IMR-90 (cell line): ENCODE results near the gene IL22RA1. TPM values are rescaled to one million over a fixed set of nuclear protein-coding genes. Genes with fewer than 3 reads are reported as not detected.

Source experiments
- ATAC-seq: fragments of 200-7000 bp; cut with Tn5 transposase; 2 replicates; pipeline ENCODE4 v1.9.1; 2020; ENCODE audit warnings: low read depth, mild to moderate bottlenecking, moderate library complexity
- BruUV-seq: library from RNA; stranded (reverse); fragments of 400-500 nt; replicated peaks from 2 replicates; lab custom pipeline; 2021; lab: Mats Ljungman, UMichigan
- CTCF ChIA-PET: fragments of 300-600 bp; formaldehyde crosslinking; extraction: SDS; loops from one replicate; lab custom pipeline; 2021; ENCODE audit warnings: antibody characterized with exemption; lab: Yijun Ruan, JAX
- POLR2A ChIA-PET: fragments of 300-600 bp; sonication (Branson Sonifier 250); formaldehyde crosslinking; loops from one replicate; lab custom pipeline; 2022; ENCODE audit warnings: antibody characterized with exemption; ENCODE audit not compliant: unreplicated experiment; lab: Charles Lee
- DNase-seq: peaks from one replicate; pipeline ENCODE4 v3.0.0; 2013
- H2AFZ ChIP-seq: replicated peaks from 2 replicates; pipeline ENCODE3; 2013; ENCODE audit warnings: low read length, mild to moderate bottlenecking; ENCODE audit not compliant: poor library complexity
- H2AK5ac ChIP-seq: 2 replicates; pipeline ENCODE4 v1.6.1; 2013; ENCODE audit warnings: low read depth, low read length, inconsistent platforms
- H2AK9ac ChIP-seq: replicated peaks from 2 replicates; pipeline ENCODE3; 2013; ENCODE audit warnings: mild to moderate bottlenecking, low read depth, low read length, moderate library complexity; ENCODE audit not compliant: poor library complexity
- H2BK120ac ChIP-seq: 2 replicates; pipeline ENCODE4 v1.6.1; 2013; ENCODE audit warnings: low read depth, low read length, inconsistent platforms
- H2BK15ac ChIP-seq: 3 replicates; pipeline ENCODE4 v1.6.1; 2013; ENCODE audit warnings: low read depth, low read length, inconsistent platforms
- H2BK20ac ChIP-seq: 2 replicates; pipeline ENCODE4 v1.6.1; 2013; ENCODE audit warnings: low read depth, mild to moderate bottlenecking, inconsistent platforms, low read length, moderate library complexity
- H2BK5ac ChIP-seq: 2 replicates; pipeline ENCODE4 v1.6.1; 2013; ENCODE audit warnings: mild to moderate bottlenecking, low read depth, low read length, inconsistent platforms; ENCODE audit not compliant: poor library complexity, severe bottlenecking
- H3K14ac ChIP-seq: replicated peaks from 2 replicates; pipeline ENCODE4 v1.6.1; 2013; ENCODE audit warnings: low read depth, low read length, inconsistent platforms
- H3K18ac ChIP-seq: 2 replicates; pipeline ENCODE4 v1.6.1; 2013; ENCODE audit warnings: low read depth, low read length, control low read depth
- H3K23ac ChIP-seq: 2 replicates; pipeline ENCODE4 v1.6.1; 2013; ENCODE audit warnings: low read depth, low read length, inconsistent platforms
- H3K27ac ChIP-seq: 2 replicates; pipeline ENCODE4 v1.5.1; 2013; ENCODE audit warnings: mild to moderate bottlenecking, control low read depth, low read length; ENCODE audit not compliant: insufficient read depth
- H3K27me3 ChIP-seq: 2 replicates; pipeline ENCODE4 v1.6.1; 2013; ENCODE audit warnings: low read length; ENCODE audit not compliant: control insufficient read depth, insufficient read depth
- H3K36me3 ChIP-seq: 2 replicates; pipeline ENCODE4 v1.6.1; 2013; ENCODE audit warnings: low read length, mixed read lengths; ENCODE audit not compliant: control insufficient read depth, insufficient read depth
- H3K4ac ChIP-seq: 2 replicates; pipeline ENCODE4 v1.6.1; 2013; ENCODE audit warnings: low read depth, low read length, inconsistent platforms
- H3K4me1 ChIP-seq: 2 replicates; pipeline ENCODE4 v1.6.1; 2013; ENCODE audit warnings: low read length, mixed read lengths; ENCODE audit not compliant: control insufficient read depth, insufficient read depth
- H3K4me2 ChIP-seq: 2 replicates; pipeline ENCODE4 v1.6.1; 2013; ENCODE audit warnings: low read depth, mild to moderate bottlenecking, control low read depth, low read length, moderate library complexity
- H3K4me3 ChIP-seq: 2 replicates; pipeline ENCODE4 v1.5.1; 2013; ENCODE audit warnings: low read depth, mild to moderate bottlenecking, control low read depth, low read length, moderate library complexity; ENCODE audit not compliant: insufficient read depth
- H3K56ac ChIP-seq: 2 replicates; pipeline ENCODE4 v1.6.1; 2013; ENCODE audit warnings: low read length, inconsistent platforms; ENCODE audit not compliant: insufficient read depth; ENCODE audit errors: extremely low read depth
- H3K79me1 ChIP-seq, 2 experiments: 2 replicates each; pipeline ENCODE4 v1.6.1; 2013; ENCODE audit warnings: low read length in 2 of 2, inconsistent platforms in 1 of 2, low read depth in 1 of 2
- H3K9ac ChIP-seq: 2 replicates; pipeline ENCODE4 v1.6.1; 2013; ENCODE audit warnings: low read depth, low read length, control low read depth
- H3K9me1 ChIP-seq: 2 replicates; pipeline ENCODE4 v1.6.1; 2013; ENCODE audit warnings: low read length, inconsistent platforms; ENCODE audit not compliant: insufficient read depth
- H3K9me3 ChIP-seq: 2 replicates; pipeline ENCODE4 v1.6.1; 2013; ENCODE audit warnings: low read length; ENCODE audit not compliant: control insufficient read depth, insufficient read depth
- H4K20me1 ChIP-seq: 2 replicates; pipeline ENCODE4 v1.6.1; 2013; ENCODE audit warnings: low read length, inconsistent platforms; ENCODE audit not compliant: insufficient read depth
- H4K5ac ChIP-seq: 2 replicates; pipeline ENCODE4 v1.6.1; 2013; ENCODE audit warnings: mild to moderate bottlenecking, low read depth, low read length, control low read depth
- H4K8ac ChIP-seq, 2 experiments: 2 replicates each; pipeline ENCODE4 v1.6.1; 2013; ENCODE audit warnings: low read depth in 2 of 2, low read length in 2 of 2, control low read depth in 1 of 2, inconsistent platforms in 1 of 2
- H4K91ac ChIP-seq: 2 replicates; pipeline ENCODE4 v1.6.1; 2013; ENCODE audit warnings: low read depth, low read length, inconsistent platforms; ENCODE audit not compliant: insufficient read depth
- FOS ChIP-seq: fragments of 150-350 bp; IDR thresholded peaks from 2 replicates; pipeline ENCODE4 v1.6.1; 2016; ENCODE audit warnings: low read depth, low read length
- RAD21 ChIP-seq: IDR thresholded peaks from 2 replicates; pipeline ENCODE4 v1.6.1; 2012; ENCODE audit warnings: low read length, improper control_type of control experiment
- SMC3 ChIP-seq: fragments of 150-350 bp; IDR thresholded peaks from 2 replicates; pipeline ENCODE4 v1.6.1; 2016; ENCODE audit warnings: low read depth, mild to moderate bottlenecking, antibody characterized with exemption, low read length, moderate library complexity
- WGBS, 2 experiments: methylation state at CpG; one replicate each; pipeline versions ENCODE4 v1.1.5 to v1.1.7; 2013; ENCODE audit warnings: missing lambda C conversion rate in 2 of 2; ENCODE audit not compliant: insufficient read length in 1 of 2; ENCODE audit errors: extremely low coverage in 2 of 2; 5-methylcytosine and 5-hydroxymethylcytosine counted together
- dilution Hi-C: fragments of 300-500 bp; cut with HindIII; formaldehyde crosslinking; loops from one replicate; pipeline ENCODE4 v1.14.3; 2018; ENCODE audit warnings: low sequenced_read_pairs; ENCODE audit not compliant: unreplicated experiment
- in situ Hi-C: fragments of 300-500 bp; cut with MboI; formaldehyde crosslinking; loops from 3 replicates; pipeline ENCODE4 v1.14.3; 2019; ENCODE audit warnings: low sequenced_read_pairs, inconsistent platforms, mixed read lengths
- intact Hi-C: fragments of 100-400 bp; cut with micrococcal nuclease; formaldehyde crosslinking; loops from 2 replicates; pipeline ENCODE4 v1.10.0; 2022
- polyA plus RNA-seq, 3 experiments: library from polyadenylated mRNA; depleted of rRNA; stranded (reverse); fragments of >200 nt; gene quantifications; 2 replicates each; pipeline ENCODE4 v1.2.3, GENCODE V29; 2012; ENCODE audit warnings: low replicate concordance in 1 of 3
- total RNA-seq: library from RNA; depleted of rRNA; stranded (reverse); fragments of >200 nt; gene quantifications from 2 replicates; pipeline ENCODE4 v1.2.3, GENCODE V29; 2012

Gene IL22RA1
- total and polyA plus RNA-seq, 2 of the 4 experiments (the other 2 are of a cell fraction): not detected

GRCh38 chr1:24075590-24075854 is 67.4 kb downstream of the IL22RA1 start:
- intact Hi-C loops: no loop called here

More at GRCh38 chr1:24075590-24075854, 67.4 kb downstream of the IL22RA1 start:
- H2BK15ac ChIP-seq: no peak overlapping the region
- H3K56ac ChIP-seq: no peak overlapping the region
- peaks cover 40% of the 10 kb centered on the region for H3K27me3 ChIP-seq
- H3K4ac ChIP-seq: no peak overlapping the region
- CTCF ChIA-PET: no interaction called here
- no peaks in the 10 kb centered on the region for H3K9me3 ChIP-seq
- H3K79me1 ChIP-seq: no peaks in the 10 kb centered on the region
- H3K4me1 ChIP-seq: no peaks in the 10 kb centered on the region
- H2BK120ac ChIP-seq: no peak overlapping the region
- no TSS peak for BruUV-seq
- POLR2A ChIA-PET: no interaction called here
- H3K9me1 ChIP-seq: no peaks in the 10 kb centered on the region
- in situ Hi-C loops: no loop called here
- no peak overlapping the region for H4K91ac ChIP-seq
- no peak overlapping the region for H3K4me3 ChIP-seq
- no peak overlapping the region for H2BK20ac ChIP-seq
- dilution Hi-C loops: no loop called here
- DNase-seq (no peak), ATAC-seq (no peak)
- no peak overlapping the region for H3K18ac ChIP-seq
- H3K9ac ChIP-seq: no peak overlapping the region
- TF ChIP-seq FOS: no peak
- TF ChIP-seq SMC3: no peak
- no peak for TF ChIP-seq RAD21
- H3K4me2 ChIP-seq: no peak overlapping the region
- H3K27ac ChIP-seq: no peak overlapping the region
- H4K8ac ChIP-seq: no peak overlapping the region
- H3K23ac ChIP-seq: no peak overlapping the region
- H2AFZ ChIP-seq: no peak overlapping the region
- H2AK5ac ChIP-seq: no peak overlapping the region
- H3K36me3 ChIP-seq: no peaks in the 10 kb centered on the region
- no peak overlapping the region for H2BK5ac ChIP-seq
- no CpG with 5 or more reads among the region's 4 CpGs for WGBS, 2 experiments
- H3K14ac ChIP-seq: no peak overlapping the region
- H2AK9ac ChIP-seq: no peak overlapping the region
- no peaks in the 10 kb centered on the region; the same call in 1 of the 2 replicates for H4K20me1 ChIP-seq
- H4K5ac ChIP-seq: no peak overlapping the region
